Lower lobe of right lung (tissue), 2 donors: ENCODE results near the gene ZAR1L. TPM values are rescaled to one million over a fixed set of nuclear protein-coding genes. Genes with fewer than 3 reads are reported as not detected.

Experiments used
- ATAC-seq, 2 donors: fragments of 200-7000 bp; cut with Tn5 transposase; one replicate each; pipeline ENCODE4 v1.9.1; 2020 to 2022; ENCODE audit warnings: mild to moderate bottlenecking in 2 of 2, moderate library complexity in 2 of 2
- DNase-seq: peaks from one replicate; pipeline ENCODE4 v3.0.0-alpha.2; 2020
- H3K27ac ChIP-seq: fragments of 200-600 bp; one replicate; pipeline ENCODE4 v1.8.0; 2022
- H3K27me3 ChIP-seq: fragments of 200-600 bp; one replicate; pipeline ENCODE4 v1.8.0; 2022; ENCODE audit warnings: low read depth
- H3K36me3 ChIP-seq: fragments of 200-600 bp; one replicate; pipeline ENCODE4 v1.8.0; 2022; ENCODE audit warnings: mild to moderate bottlenecking
- H3K4me1 ChIP-seq: fragments of 200-600 bp; one replicate; pipeline ENCODE4 v1.8.0; 2022
- H3K4me3 ChIP-seq: fragments of 200-600 bp; one replicate; pipeline ENCODE4 v1.8.0; 2022; ENCODE audit warnings: mild to moderate bottlenecking
- H3K9me3 ChIP-seq: fragments of 200-600 bp; one replicate; pipeline ENCODE4 v1.8.0; 2022
- intact Hi-C: fragments of 100-400 bp; cut with DNase I; formaldehyde crosslinking; loops from one replicate; pipeline ENCODE4 v1.11.0; 2022
- total RNA-seq: library from RNA; stranded (reverse); fragmentation: NEBNext Ultra II Directional; extraction: Animal tissue kit (Norgen Biotek cat#: 25700); gene quantifications from one replicate; pipeline ENCODE4 v1.2.1, GENCODE V29; 2021
- TF ChIP-seq, protein P1 (sequence below): fragments of 200-600 bp; IDR thresholded peaks from one replicate; pipeline ENCODE4 v1.8.0; 2022; ENCODE audit warnings: antibody characterized with exemption, mild to moderate bottlenecking
- donor health status: DM: no; HTN: yes; CAD: no; lungs with severe emphysema.

ZAR1L gene
- total RNA-seq, 1 donor from 2014 or later, result not detected

DNA sequence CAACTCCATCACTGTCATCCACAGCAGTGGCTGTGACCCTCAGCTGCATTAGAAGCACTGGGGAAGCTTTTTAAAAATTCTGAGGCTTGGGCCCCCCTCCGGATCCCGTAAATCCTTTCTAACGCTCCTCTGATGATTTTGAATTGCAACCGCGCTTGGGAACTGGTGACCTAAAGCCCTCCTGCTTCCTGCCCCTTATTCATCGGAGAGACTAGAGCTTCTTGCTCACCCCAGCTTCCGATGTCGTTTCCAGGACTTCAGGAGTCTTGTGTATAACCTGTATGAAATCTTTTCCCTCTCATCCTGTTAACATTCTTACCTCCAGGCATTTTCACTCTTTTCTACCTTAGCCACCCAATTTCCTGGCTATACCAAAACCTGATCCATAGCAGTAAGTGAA, 14.8 kb downstream of the ZAR1L start:
- Histone ChIP-seq H3K27me3 (no peaks in the 10 kb centered on the region), H3K9me3 (no peaks in the 10 kb centered on the region), H3K36me3 (peaks cover 14% of the 10 kb centered on the region), H3K4me1 (no peaks in the 10 kb centered on the region), H3K27ac (no peak overlapping the region), H3K4me3 (no peak overlapping the region)
- intact Hi-C loops, result no loop called here
- ATAC-seq (no peak), DNase-seq (no peak)
- TF ChIP-seq, protein P1, sequence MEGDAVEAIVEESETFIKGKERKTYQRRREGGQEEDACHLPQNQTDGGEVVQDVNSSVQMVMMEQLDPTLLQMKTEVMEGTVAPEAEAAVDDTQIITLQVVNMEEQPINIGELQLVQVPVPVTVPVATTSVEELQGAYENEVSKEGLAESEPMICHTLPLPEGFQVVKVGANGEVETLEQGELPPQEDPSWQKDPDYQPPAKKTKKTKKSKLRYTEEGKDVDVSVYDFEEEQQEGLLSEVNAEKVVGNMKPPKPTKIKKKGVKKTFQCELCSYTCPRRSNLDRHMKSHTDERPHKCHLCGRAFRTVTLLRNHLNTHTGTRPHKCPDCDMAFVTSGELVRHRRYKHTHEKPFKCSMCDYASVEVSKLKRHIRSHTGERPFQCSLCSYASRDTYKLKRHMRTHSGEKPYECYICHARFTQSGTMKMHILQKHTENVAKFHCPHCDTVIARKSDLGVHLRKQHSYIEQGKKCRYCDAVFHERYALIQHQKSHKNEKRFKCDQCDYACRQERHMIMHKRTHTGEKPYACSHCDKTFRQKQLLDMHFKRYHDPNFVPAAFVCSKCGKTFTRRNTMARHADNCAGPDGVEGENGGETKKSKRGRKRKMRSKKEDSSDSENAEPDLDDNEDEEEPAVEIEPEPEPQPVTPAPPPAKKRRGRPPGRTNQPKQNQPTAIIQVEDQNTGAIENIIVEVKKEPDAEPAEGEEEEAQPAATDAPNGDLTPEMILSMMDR, result no peak

DNA sequence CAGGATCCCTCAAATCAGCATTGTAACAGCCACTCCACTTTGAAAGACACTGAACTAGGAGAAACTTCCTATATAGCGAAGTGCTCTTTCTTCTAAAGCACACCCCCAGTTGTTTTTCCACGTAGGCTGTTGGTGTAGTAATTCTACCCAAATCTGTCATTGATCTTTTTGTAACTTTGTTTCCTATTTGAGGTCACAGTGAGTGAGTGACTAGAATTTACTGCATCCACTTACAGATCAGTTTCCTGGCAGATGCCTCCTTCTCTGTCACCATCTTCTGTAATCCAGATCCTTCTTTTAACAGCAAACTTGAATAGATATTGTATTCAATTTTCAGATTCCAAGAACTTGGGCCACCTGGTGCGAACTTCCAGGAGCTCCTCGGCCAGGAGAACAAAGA, 15.3 kb downstream of the ZAR1L start:
- Histone ChIP-seq H3K4me3 (no peak overlapping the region), H3K36me3 (peaks cover 19% of the 10 kb centered on the region), H3K9me3 (no peaks in the 10 kb centered on the region), H3K4me1 (no peaks in the 10 kb centered on the region), H3K27ac (no peak overlapping the region), H3K27me3 (no peaks in the 10 kb centered on the region)
- ATAC-seq (no peak), DNase-seq (no peak)
- TF ChIP-seq, protein P1, result no peak
- intact Hi-C loops, result no loop called here

DNA sequence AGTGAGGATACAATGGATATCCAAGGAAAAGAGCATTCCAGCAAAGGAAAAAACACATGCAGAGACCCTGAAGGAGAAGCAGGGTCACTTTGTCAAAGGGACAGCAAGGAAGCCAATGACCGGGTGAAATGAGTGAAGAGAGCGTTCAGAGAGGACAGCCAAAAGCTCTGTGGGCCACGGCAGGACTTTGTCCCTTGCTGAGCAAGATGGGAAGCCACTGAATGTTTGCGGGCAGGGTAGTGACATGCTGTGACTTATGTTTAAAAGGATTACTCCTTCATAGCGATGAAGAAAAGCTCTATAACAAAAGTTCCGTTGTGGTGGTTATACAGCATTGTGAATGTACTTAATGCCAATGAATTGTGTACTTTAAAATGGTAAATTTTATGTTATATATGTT, 16.5 kb downstream of the ZAR1L start:
- no peaks in the 10 kb centered on the region for H3K4me1 ChIP-seq
- no peak overlapping the region for H3K4me3 ChIP-seq
- H3K36me3 ChIP-seq, result peaks cover 31% of the 10 kb centered on the region
- H3K27ac ChIP-seq, result no peak overlapping the region
- TF ChIP-seq, protein P1, result no peak
- ATAC-seq, result no peak
- H3K9me3 ChIP-seq, result no peaks in the 10 kb centered on the region
- no peaks in the 10 kb centered on the region for H3K27me3 ChIP-seq
- intact Hi-C loops, result no loop called here
- DNase-seq, result no peak

DNA sequence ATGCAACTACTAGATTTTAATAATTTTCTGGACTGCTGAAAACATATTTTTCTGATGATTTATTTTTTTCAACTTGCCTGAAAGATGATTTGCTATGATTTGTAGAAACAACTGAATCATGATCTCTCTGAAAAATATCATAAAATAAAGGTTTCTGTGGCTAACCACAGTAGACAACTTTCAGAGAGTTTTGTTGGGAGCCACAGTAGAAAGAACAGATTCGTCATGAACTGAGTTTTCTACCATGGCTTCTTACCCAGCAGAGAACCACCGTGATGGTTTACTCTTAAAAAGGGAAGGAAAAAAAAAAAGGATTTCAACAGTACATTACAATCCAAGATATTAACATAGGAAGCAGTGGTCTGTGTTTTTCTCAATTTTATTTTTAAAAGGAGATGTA, 18.0 kb downstream of the ZAR1L start:
- Histone ChIP-seq H3K9me3 (no peaks in the 10 kb centered on the region), H3K27me3 (no peaks in the 10 kb centered on the region), H3K27ac (no peak overlapping the region), H3K36me3 (peaks cover 35% of the 10 kb centered on the region), H3K4me3 (no peak overlapping the region), H3K4me1 (no peaks in the 10 kb centered on the region)
- TF ChIP-seq, protein P1, result no peak
- DNase-seq (no peak), ATAC-seq (no peak)
- intact Hi-C loops, result no loop called here

DNA sequence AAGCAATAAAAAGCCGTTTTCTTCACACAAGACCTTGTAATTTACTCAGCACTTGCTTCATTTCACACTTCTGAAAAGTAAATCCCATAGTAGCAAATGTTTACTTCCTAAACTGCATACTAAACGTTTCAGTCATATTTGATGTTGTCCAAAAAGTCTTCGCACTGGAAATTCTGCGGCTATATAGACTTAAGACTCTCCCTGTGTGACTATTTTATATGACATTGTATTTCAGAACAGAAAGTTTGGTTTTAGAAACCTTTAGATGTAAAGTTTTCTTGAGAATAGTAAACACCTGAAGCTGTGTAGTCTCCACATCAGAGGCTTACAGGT, 29.6 kb downstream of the ZAR1L start:
- TF ChIP-seq, protein P1, result no peak
- H3K27me3 ChIP-seq, result no peaks in the 10 kb centered on the region
- H3K4me3 ChIP-seq, result no peak overlapping the region
- intact Hi-C loops, result no loop called here
- H3K9me3 ChIP-seq, result no peaks in the 10 kb centered on the region
- DNase-seq, result no peak
- H3K36me3 ChIP-seq, result peaks cover 36% of the 10 kb centered on the region
- H3K4me1 ChIP-seq, result peaks cover 13% of the 10 kb centered on the region
- peak overlapping the region; percentile 54 for H3K27ac ChIP-seq
- ATAC-seq, result no peak
